HG02938 (cell line): ENCODE measurements around the gene SOX2.
"Not testable (repeated sequence)": the region's sequence is repeated elsewhere in the genome, so short reads cannot be mapped to it uniquely, and the experiment has no call there.

ENCODE experiments used
- ATAC-seq: cut with Tn5 transposase; IDR thresholded peaks from one replicate; pipeline ENCODE4 v1.9.1; 2021; ENCODE audit warnings: mild to moderate bottlenecking, moderate library complexity; ENCODE audit not compliant: unreplicated experiment

Gene SOX2

GRCh38 chr3:181756645-181757297 lies 45.0 kb downstream of the SOX2 start:
- ATAC-seq, result no peak

GRCh38 chr3:181757694-181758306 lies 46.1 kb downstream of the SOX2 start:
- ATAC-seq, result no peak

- ATAC-seq, result no peak
Measured at GRCh38 chr3:181761906-181762305, 50.2 kb downstream of the SOX2 start.

DNA sequence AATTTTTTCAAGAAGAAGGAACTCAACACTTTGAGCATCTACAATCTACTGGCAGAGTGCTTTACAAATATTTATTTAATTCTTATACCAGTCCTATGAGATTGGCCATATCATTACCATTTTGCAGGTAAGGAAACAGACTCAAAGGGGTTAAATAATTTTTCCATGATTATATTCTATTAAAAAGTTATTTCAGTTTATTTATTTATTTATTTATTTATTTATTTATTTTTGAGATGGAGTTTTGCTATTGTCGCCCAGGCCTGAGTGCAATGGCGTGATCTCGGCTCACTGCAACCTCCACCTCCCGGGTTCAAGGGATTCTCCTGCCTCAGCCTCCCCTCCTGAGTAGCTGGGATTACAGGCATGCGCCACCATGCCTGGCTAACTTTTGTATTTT lies 52.3 kb downstream of the SOX2 start:
- not testable (repeated sequence) for ATAC-seq
